GM23338 (cell line): ENCODE data around the gene C8A. TPM values are rescaled to one million over a fixed set of nuclear protein-coding genes. Genes with fewer than 3 reads are reported as not detected.

Experiments
- ATAC-seq: fragments of 200-7000 bp; cut with Tn5 transposase; 3 replicates; pipeline ENCODE4 v1.9.1; 2020
- DNase-seq: peaks from one replicate; pipeline ENCODE4 v3.0.0-alpha.2; 2015; ENCODE audit warnings: low spot score
- H2AFZ ChIP-seq: fragments of 200-600 bp; sonication (generic); 2 replicates; pipeline ENCODE4 v1.8.0; 2016; ENCODE audit warnings: antibody characterized with exemption, mild to moderate bottlenecking, moderate library complexity
- H3F3A ChIP-seq: fragments of 200-600 bp; sonication (generic); replicated peaks from 2 replicates; pipeline ENCODE4 v1.8.0; 2017; ENCODE audit warnings: antibody characterized with exemption, mixed run types, low read depth
- H3K27ac ChIP-seq: fragments of 200-600 bp; sonication (generic); 2 replicates; pipeline ENCODE4 v1.6.1; 2016; ENCODE audit warnings: low read depth
- H3K27me3 ChIP-seq: fragments of 200-600 bp; sonication (generic); 2 replicates; pipeline ENCODE4 v1.8.0; 2016; ENCODE audit warnings: mild to moderate bottlenecking, mixed run types, moderate library complexity; ENCODE audit not compliant: insufficient read depth
- H3K36me3 ChIP-seq: fragments of 200-600 bp; sonication (generic); 2 replicates; pipeline ENCODE4 v1.8.0; 2016; ENCODE audit warnings: mild to moderate bottlenecking; ENCODE audit not compliant: insufficient read depth
- H3K4me1 ChIP-seq: fragments of 200-600 bp; sonication (generic); 2 replicates; pipeline ENCODE4 v1.8.0; 2016; ENCODE audit warnings: mild to moderate bottlenecking, moderate library complexity; ENCODE audit not compliant: insufficient read depth
- H3K4me2 ChIP-seq: fragments of 200-600 bp; sonication (generic); 2 replicates; pipeline ENCODE4 v1.7.1; 2017; ENCODE audit warnings: mixed run types
- H3K4me3 ChIP-seq: fragments of 200-600 bp; sonication (generic); 2 replicates; pipeline ENCODE4 v1.6.1; 2016; ENCODE audit warnings: mixed run types
- H3K79me2 ChIP-seq: fragments of 200-600 bp; sonication (generic); replicated peaks from 2 replicates; pipeline ENCODE4 v1.8.0; 2017; ENCODE audit warnings: mild to moderate bottlenecking; ENCODE audit not compliant: insufficient read depth
- H3K9me2 ChIP-seq: fragments of 200-600 bp; sonication (generic); 2 replicates; pipeline ENCODE4 v1.8.0; 2017; ENCODE audit not compliant: insufficient read depth
- H4K20me1 ChIP-seq: fragments of 200-600 bp; sonication (generic); replicated peaks from 2 replicates; pipeline ENCODE4 v1.8.0; 2017; ENCODE audit warnings: mild to moderate bottlenecking; ENCODE audit not compliant: insufficient read depth
- H3K27ac Mint-ChIP-seq: 2 replicates; pipeline ENCODE4 v1.8.0; 2020; ENCODE audit warnings: inconsistent platforms, mild to moderate bottlenecking, moderate library complexity, mixed read lengths
- H3K27me3 Mint-ChIP-seq: 3 replicates; pipeline ENCODE4 v1.8.0; 2022; ENCODE audit warnings: low read depth, mild to moderate bottlenecking, moderate library complexity, mixed read lengths, inconsistent platforms; ENCODE audit not compliant: insufficient read depth, poor library complexity
- H3K36me3 Mint-ChIP-seq: 3 replicates; pipeline ENCODE4 v1.8.0; 2021; ENCODE audit warnings: low read depth, mild to moderate bottlenecking, inconsistent platforms, moderate library complexity, mixed read lengths
- H3K4me1 Mint-ChIP-seq: 3 replicates; pipeline ENCODE4 v1.8.0; 2020; ENCODE audit warnings: mild to moderate bottlenecking, inconsistent platforms, mixed read lengths
- H3K4me3 Mint-ChIP-seq: 3 replicates; pipeline ENCODE4 v1.8.0; 2021; ENCODE audit warnings: moderate library complexity, mild to moderate bottlenecking, inconsistent platforms, mixed read lengths
- H3K9me3 Mint-ChIP-seq: 3 replicates; pipeline ENCODE4 v1.8.0; 2020; ENCODE audit warnings: moderate library complexity, mild to moderate bottlenecking, inconsistent platforms, mixed read lengths
- CREB1 ChIP-seq: fragments of 250-450 bp; sonication (Bioruptor Pico); IDR thresholded peaks from 2 replicates; pipeline ENCODE4 v1.5.0; 2020; ENCODE audit warnings: low read depth, mild to moderate bottlenecking, moderate library complexity
- EZH2 ChIP-seq: fragments of 200-600 bp; sonication (generic); IDR thresholded peaks from one replicate; pipeline ENCODE4 v1.8.0; 2017; ENCODE audit warnings: antibody characterized with exemption, mild to moderate bottlenecking, low read depth; ENCODE audit not compliant: unreplicated experiment
- EZH2phosphoT487 ChIP-seq: fragments of 200-600 bp; sonication (generic); IDR thresholded peaks from one replicate; pipeline ENCODE4 v1.8.1; 2018; ENCODE audit warnings: antibody characterized with exemption; ENCODE audit not compliant: unreplicated experiment
- JUNB ChIP-seq: IDR thresholded peaks from one replicate; pipeline ENCODE4 v1.6.1; 2016; ENCODE audit warnings: antibody characterized with exemption; ENCODE audit not compliant: unreplicated experiment
- POLR2AphosphoS5 ChIP-seq: IDR thresholded peaks from 2 replicates; pipeline ENCODE4 v1.6.1; 2016; ENCODE audit warnings: antibody characterized with exemption, low read depth
- STAT1 ChIP-seq: IDR thresholded peaks from one replicate; pipeline ENCODE4 v1.6.1; 2016; ENCODE audit warnings: antibody characterized with exemption; ENCODE audit not compliant: unreplicated experiment
- ZNF114 ChIP-seq: fragments of 250-450 bp; sonication (Bioruptor Pico); IDR thresholded peaks from 2 replicates; pipeline ENCODE4 v1.5.0; 2020; ENCODE audit warnings: mild to moderate bottlenecking, moderate library complexity
- ZNF331 ChIP-seq: fragments of 250-450 bp; sonication (Bioruptor Pico); IDR thresholded peaks from 2 replicates; pipeline ENCODE4 v1.5.0; 2020; ENCODE audit warnings: low read depth, mild to moderate bottlenecking, moderate library complexity
- polyA plus RNA-seq: library from polyadenylated mRNA; unstranded; fragments of >200 nt; fragmentation: Nextera tagmentation; extraction: Ambion mirVana; gene quantifications from 2 replicates; pipeline ENCODE4 v1.2.1, GENCODE V29; 2016
- total RNA-seq: library from RNA; depleted of rRNA; stranded (reverse); fragments of >200 nt; shearing (Covaris generic); gene quantifications from 2 replicates; pipeline ENCODE4 v1.2.3, GENCODE V29; 2014
- TF ChIP-seq, protein P1 (sequence below), 2 experiments: fragments of 200-600 bp in 1 of 2; sonication (generic) in 1 of 2; conservative IDR thresholded peaks; 2 replicates each; pipeline versions ENCODE4 v1.5.1 to v1.6.1; 2016 to 2017; ENCODE audit warnings: antibody characterized with exemption in 2 of 2, low read depth in 2 of 2, mild to moderate bottlenecking in 2 of 2, moderate library complexity in 1 of 2
- TF ChIP-seq, protein P2 (sequence below): IDR thresholded peaks from one replicate; pipeline ENCODE4 v1.6.1; 2018; ENCODE audit warnings: antibody characterized with exemption; ENCODE audit not compliant: unreplicated experiment
- TF ChIP-seq, protein P3 (sequence below): IDR thresholded peaks from 2 replicates; pipeline ENCODE4 v1.6.1; 2016; ENCODE audit warnings: antibody characterized with exemption

The C8A gene
- total and polyA plus RNA-seq, 2 experiments from 2014 or later: not detected

DNA sequence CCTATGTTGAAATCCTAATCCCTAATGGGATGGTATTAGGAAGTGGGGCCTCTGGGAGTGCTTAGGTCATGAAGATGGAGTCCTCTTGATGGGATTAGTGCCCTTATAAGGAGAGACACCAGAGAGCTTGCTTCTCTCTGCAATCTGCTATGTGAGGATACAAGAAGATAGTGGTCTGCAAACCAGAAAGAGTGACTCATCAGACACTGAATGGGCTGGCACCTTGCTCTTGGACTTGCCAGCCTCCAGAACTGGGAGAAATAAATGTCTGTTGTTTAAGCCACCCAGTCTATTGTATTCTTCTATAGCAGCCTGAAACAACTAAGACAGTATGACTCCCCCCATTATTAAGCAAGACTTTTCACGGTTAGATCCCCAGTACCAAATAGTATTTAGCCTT lies 67.9 kb downstream of the C8A start (continued):
- no peak for TF ChIP-seq CREB1 (CRISPR knock-in tag)
- TF ChIP-seq ZNF331 (CRISPR knock-in tag): no peak
- no peak for TF ChIP-seq STAT1

GRCh38 chr1:56923201-56923600 lies 68.6 kb downstream of the C8A start:
- H3K36me3 Mint-ChIP-seq: no peaks in the 10 kb centered on the region
- peaks cover 1% of the 10 kb centered on the region for H3K27me3 Mint-ChIP-seq
- H3K9me3 Mint-ChIP-seq: no peaks in the 10 kb centered on the region
- H3K27me3 ChIP-seq: no peaks in the 10 kb centered on the region
- no peaks in the 10 kb centered on the region for H3K9me2 ChIP-seq
- ATAC-seq (no peak), DNase-seq (no peak)
- TF ChIP-seq EZH2 (no peak), ZNF331 (CRISPR knock-in tag) (no peak), EZH2phosphoT487 (no peak)
- TF ChIP-seq, protein P1, sequence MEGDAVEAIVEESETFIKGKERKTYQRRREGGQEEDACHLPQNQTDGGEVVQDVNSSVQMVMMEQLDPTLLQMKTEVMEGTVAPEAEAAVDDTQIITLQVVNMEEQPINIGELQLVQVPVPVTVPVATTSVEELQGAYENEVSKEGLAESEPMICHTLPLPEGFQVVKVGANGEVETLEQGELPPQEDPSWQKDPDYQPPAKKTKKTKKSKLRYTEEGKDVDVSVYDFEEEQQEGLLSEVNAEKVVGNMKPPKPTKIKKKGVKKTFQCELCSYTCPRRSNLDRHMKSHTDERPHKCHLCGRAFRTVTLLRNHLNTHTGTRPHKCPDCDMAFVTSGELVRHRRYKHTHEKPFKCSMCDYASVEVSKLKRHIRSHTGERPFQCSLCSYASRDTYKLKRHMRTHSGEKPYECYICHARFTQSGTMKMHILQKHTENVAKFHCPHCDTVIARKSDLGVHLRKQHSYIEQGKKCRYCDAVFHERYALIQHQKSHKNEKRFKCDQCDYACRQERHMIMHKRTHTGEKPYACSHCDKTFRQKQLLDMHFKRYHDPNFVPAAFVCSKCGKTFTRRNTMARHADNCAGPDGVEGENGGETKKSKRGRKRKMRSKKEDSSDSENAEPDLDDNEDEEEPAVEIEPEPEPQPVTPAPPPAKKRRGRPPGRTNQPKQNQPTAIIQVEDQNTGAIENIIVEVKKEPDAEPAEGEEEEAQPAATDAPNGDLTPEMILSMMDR (conservative IDR thresholded peaks at IDR 0.05; ENCODE audit: low read depth in 2 of 2): no peak
- TF ChIP-seq, protein P2, sequence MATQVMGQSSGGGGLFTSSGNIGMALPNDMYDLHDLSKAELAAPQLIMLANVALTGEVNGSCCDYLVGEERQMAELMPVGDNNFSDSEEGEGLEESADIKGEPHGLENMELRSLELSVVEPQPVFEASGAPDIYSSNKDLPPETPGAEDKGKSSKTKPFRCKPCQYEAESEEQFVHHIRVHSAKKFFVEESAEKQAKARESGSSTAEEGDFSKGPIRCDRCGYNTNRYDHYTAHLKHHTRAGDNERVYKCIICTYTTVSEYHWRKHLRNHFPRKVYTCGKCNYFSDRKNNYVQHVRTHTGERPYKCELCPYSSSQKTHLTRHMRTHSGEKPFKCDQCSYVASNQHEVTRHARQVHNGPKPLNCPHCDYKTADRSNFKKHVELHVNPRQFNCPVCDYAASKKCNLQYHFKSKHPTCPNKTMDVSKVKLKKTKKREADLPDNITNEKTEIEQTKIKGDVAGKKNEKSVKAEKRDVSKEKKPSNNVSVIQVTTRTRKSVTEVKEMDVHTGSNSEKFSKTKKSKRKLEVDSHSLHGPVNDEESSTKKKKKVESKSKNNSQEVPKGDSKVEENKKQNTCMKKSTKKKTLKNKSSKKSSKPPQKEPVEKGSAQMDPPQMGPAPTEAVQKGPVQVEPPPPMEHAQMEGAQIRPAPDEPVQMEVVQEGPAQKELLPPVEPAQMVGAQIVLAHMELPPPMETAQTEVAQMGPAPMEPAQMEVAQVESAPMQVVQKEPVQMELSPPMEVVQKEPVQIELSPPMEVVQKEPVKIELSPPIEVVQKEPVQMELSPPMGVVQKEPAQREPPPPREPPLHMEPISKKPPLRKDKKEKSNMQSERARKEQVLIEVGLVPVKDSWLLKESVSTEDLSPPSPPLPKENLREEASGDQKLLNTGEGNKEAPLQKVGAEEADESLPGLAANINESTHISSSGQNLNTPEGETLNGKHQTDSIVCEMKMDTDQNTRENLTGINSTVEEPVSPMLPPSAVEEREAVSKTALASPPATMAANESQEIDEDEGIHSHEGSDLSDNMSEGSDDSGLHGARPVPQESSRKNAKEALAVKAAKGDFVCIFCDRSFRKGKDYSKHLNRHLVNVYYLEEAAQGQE: no peak
- H3K79me2 ChIP-seq: no peaks in the 10 kb centered on the region
- no peak overlapping the region for H2AFZ ChIP-seq
- no peaks in the 10 kb centered on the region for H4K20me1 ChIP-seq
- no peak overlapping the region for H3K4me3 Mint-ChIP-seq
- no peak overlapping the region for H3K4me2 ChIP-seq
- no peaks in the 10 kb centered on the region for H3F3A ChIP-seq
- peaks cover 9% of the 10 kb centered on the region; the same call in 2 of the 3 replicates for H3K4me1 Mint-ChIP-seq
- H3K27ac Mint-ChIP-seq: no peak overlapping the region
- 0 out of 2 replicates have a peak, but pooled peaks cover 6% of the 10 kb centered on the region for H3K4me1 ChIP-seq
- H3K27ac ChIP-seq: no peak overlapping the region
- H3K4me3 ChIP-seq: no peak overlapping the region
- no peaks in the 10 kb centered on the region for H3K36me3 ChIP-seq

DNA sequence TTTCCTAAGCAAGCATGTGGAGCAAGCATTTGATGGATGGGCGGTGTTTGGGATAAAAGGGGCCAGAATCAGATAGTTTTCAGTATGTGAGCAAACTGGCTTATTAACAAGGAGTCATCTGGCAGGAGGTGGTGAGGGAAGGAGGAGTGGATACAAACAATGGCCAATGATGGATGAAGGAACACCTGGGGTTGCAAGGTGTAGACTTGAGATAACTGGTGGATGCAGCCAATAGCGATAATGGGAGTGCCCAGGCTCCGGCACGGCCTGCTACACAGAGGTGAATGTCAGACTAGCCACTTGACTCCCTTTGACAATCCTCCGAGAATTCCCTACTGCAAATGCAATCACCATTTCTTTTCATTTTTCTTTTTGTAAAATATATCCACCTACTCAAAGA lies 69.5 kb downstream of the C8A start:
- H3K9me3 Mint-ChIP-seq: no peaks in the 10 kb centered on the region
- Histone ChIP-seq H3K27me3 (no peaks in the 10 kb centered on the region), H3K4me3 (no peak overlapping the region), H3K79me2 (no peaks in the 10 kb centered on the region), H3K27ac (no peak overlapping the region), H3K9me2 (no peaks in the 10 kb centered on the region), H3F3A (no peaks in the 10 kb centered on the region), H2AFZ (no peak overlapping the region), H3K4me1 (0 out of 2 replicates have a peak, but pooled peaks cover 6% of the 10 kb centered on the region), H3K36me3 (no peaks in the 10 kb centered on the region), H3K4me2 (no peak overlapping the region), H4K20me1 (no peaks in the 10 kb centered on the region)
- H3K27me3 Mint-ChIP-seq: peaks cover 1% of the 10 kb centered on the region
- H3K36me3 Mint-ChIP-seq: no peaks in the 10 kb centered on the region
- H3K27ac Mint-ChIP-seq: no peak overlapping the region
- no peak for ATAC-seq
- peaks cover 9% of the 10 kb centered on the region; the same call in 2 of the 3 replicates for H3K4me1 Mint-ChIP-seq
- no peak overlapping the region for H3K4me3 Mint-ChIP-seq
- DNase-seq: no peak
- no peak for TF ChIP-seq JUNB
- TF ChIP-seq EZH2: no peak
- TF ChIP-seq, protein P1 (conservative IDR thresholded peaks at IDR 0.05; ENCODE audit: low read depth in 2 of 2): no peak
- no peak for TF ChIP-seq CREB1 (CRISPR knock-in tag)
- TF ChIP-seq POLR2AphosphoS5: no peak
- no peak for TF ChIP-seq ZNF331 (CRISPR knock-in tag)
- TF ChIP-seq ZNF114 (CRISPR knock-in tag): no peak
- no peak for TF ChIP-seq STAT1
- TF ChIP-seq, protein P3, sequence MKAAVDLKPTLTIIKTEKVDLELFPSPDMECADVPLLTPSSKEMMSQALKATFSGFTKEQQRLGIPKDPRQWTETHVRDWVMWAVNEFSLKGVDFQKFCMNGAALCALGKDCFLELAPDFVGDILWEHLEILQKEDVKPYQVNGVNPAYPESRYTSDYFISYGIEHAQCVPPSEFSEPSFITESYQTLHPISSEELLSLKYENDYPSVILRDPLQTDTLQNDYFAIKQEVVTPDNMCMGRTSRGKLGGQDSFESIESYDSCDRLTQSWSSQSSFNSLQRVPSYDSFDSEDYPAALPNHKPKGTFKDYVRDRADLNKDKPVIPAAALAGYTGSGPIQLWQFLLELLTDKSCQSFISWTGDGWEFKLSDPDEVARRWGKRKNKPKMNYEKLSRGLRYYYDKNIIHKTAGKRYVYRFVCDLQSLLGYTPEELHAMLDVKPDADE: no peak
- no peak for TF ChIP-seq EZH2phosphoT487
